ENCODE measurements around the gene SEZ6L. TPM values are rescaled to one million over a fixed set of nuclear protein-coding genes. Genes with fewer than 3 reads are reported as not detected.

Gene SEZ6L
- total RNA-seq, 1 donor from 2014 or later, result 1.2 TPM

- no peak for DNase-seq (ENCODE audit: low spot score)
- Mint-ChIP-seq H3K36me3 (ENCODE audit: low read depth, unreplicated experiment) (no peaks in the 10 kb centered on the region), H3K27me3 (ENCODE audit: unreplicated experiment) (no peaks in the 10 kb centered on the region), H3K4me1 (ENCODE audit: unreplicated experiment) (peaks cover 3% of the 10 kb centered on the region), H3K27ac (ENCODE audit: unreplicated experiment) (no peak overlapping the region), H3K9me3 (ENCODE audit: unreplicated experiment) (no peaks in the 10 kb centered on the region), H3K4me3 (ENCODE audit: unreplicated experiment) (no peak overlapping the region)
- TF ChIP-seq CTCF (IDR thresholded peaks at IDR 0.05; ENCODE audit: unreplicated experiment), result no peak
These were observed 144.9 kb downstream of the SEZ6L start for GRCh38 chr22:26314171-26314570.

- no peak overlapping the region for H3K4me3 Mint-ChIP-seq (ENCODE audit: unreplicated experiment)
- TF ChIP-seq CTCF (IDR thresholded peaks at IDR 0.05; ENCODE audit: unreplicated experiment), result no peak
- H3K27me3 Mint-ChIP-seq (ENCODE audit: unreplicated experiment), result no peaks in the 10 kb centered on the region
- peaks cover 3% of the 10 kb centered on the region for H3K4me1 Mint-ChIP-seq (ENCODE audit: unreplicated experiment)
- no peak overlapping the region for H3K27ac Mint-ChIP-seq (ENCODE audit: unreplicated experiment)
- DNase-seq (ENCODE audit: low spot score), result no peak
- H3K36me3 Mint-ChIP-seq (ENCODE audit: low read depth, unreplicated experiment), result no peaks in the 10 kb centered on the region
- H3K9me3 Mint-ChIP-seq (ENCODE audit: unreplicated experiment), result no peaks in the 10 kb centered on the region
These were observed 145.4 kb downstream of the SEZ6L start for GRCh38 chr22:26314656-26315055.

- no peaks in the 10 kb centered on the region for H3K9me3 Mint-ChIP-seq (ENCODE audit: unreplicated experiment)
- peaks cover 1% of the 10 kb centered on the region for H3K27me3 Mint-ChIP-seq (ENCODE audit: unreplicated experiment)
- no peak for TF ChIP-seq CTCF (IDR thresholded peaks at IDR 0.05; ENCODE audit: unreplicated experiment)
- no peaks in the 10 kb centered on the region for H3K36me3 Mint-ChIP-seq (ENCODE audit: low read depth, unreplicated experiment)
- no peak overlapping the region for H3K27ac Mint-ChIP-seq (ENCODE audit: unreplicated experiment)
- peaks cover 3% of the 10 kb centered on the region for H3K4me1 Mint-ChIP-seq (ENCODE audit: unreplicated experiment)
- H3K4me3 Mint-ChIP-seq (ENCODE audit: unreplicated experiment), result no peak overlapping the region
- DNase-seq (ENCODE audit: low spot score), result no peak
These were observed 147.5 kb downstream of the SEZ6L start for GRCh38 chr22:26316732-26317285.

GRCh38 chr22:26318975-26319374, 149.7 kb downstream of the SEZ6L start:
- Mint-ChIP-seq H3K4me3 (ENCODE audit: unreplicated experiment) (no peak overlapping the region), H3K4me1 (ENCODE audit: unreplicated experiment) (peaks cover 3% of the 10 kb centered on the region), H3K27ac (ENCODE audit: unreplicated experiment) (no peak overlapping the region), H3K36me3 (ENCODE audit: low read depth, unreplicated experiment) (no peaks in the 10 kb centered on the region), H3K9me3 (ENCODE audit: unreplicated experiment) (no peaks in the 10 kb centered on the region), H3K27me3 (ENCODE audit: unreplicated experiment) (peaks cover 1% of the 10 kb centered on the region)
- peak; percentile 67 for DNase-seq (ENCODE audit: low spot score)
- TF ChIP-seq CTCF (IDR thresholded peaks at IDR 0.05; ENCODE audit: unreplicated experiment), result peak; percentile 54

GRCh38 chr22:26320447-26320846, 151.2 kb downstream of the SEZ6L start:
- H3K27ac Mint-ChIP-seq (ENCODE audit: unreplicated experiment), result no peak overlapping the region
- H3K36me3 Mint-ChIP-seq (ENCODE audit: low read depth, unreplicated experiment), result no peaks in the 10 kb centered on the region
- no peaks in the 10 kb centered on the region for H3K9me3 Mint-ChIP-seq (ENCODE audit: unreplicated experiment)
- H3K4me3 Mint-ChIP-seq (ENCODE audit: unreplicated experiment), result no peak overlapping the region
- no peak for DNase-seq (ENCODE audit: low spot score)
- peaks cover 3% of the 10 kb centered on the region for H3K4me1 Mint-ChIP-seq (ENCODE audit: unreplicated experiment)
- H3K27me3 Mint-ChIP-seq (ENCODE audit: unreplicated experiment), result peaks cover 1% of the 10 kb centered on the region
- TF ChIP-seq CTCF (IDR thresholded peaks at IDR 0.05; ENCODE audit: unreplicated experiment), result no peak
